ENCODE measurements around the gene MDGA2.

- TF ChIP-seq POLR2A (IDR thresholded peaks at IDR 0.05; ENCODE audit: low read depth, low read length) (no peak), POLR2AphosphoS5 (IDR thresholded peaks at IDR 0.05; ENCODE audit: low read depth, low read length) (no peak), TAF1 (IDR thresholded peaks at IDR 0.05; ENCODE audit: borderline replicate concordance, low read depth, low read length) (no peak)
These were observed 418.4 kb downstream of the MDGA2 start for GRCh38 chr14:47257013-47257412.
